Measurements from ENCODE around the gene SANBR. TPM values are rescaled to one million over a fixed set of nuclear protein-coding genes. Genes with fewer than 3 reads are reported as not detected.
A peak's percentile ranks its signal among the peaks of the same experiment; 100 is the strongest.

SANBR gene
- total and polyA plus RNA-seq, 2 of the 13 experiments (the other 11 are each of a cell fraction or from before 2014, with no cell fraction given), result 9.8 to 20.9 TPM

DNA sequence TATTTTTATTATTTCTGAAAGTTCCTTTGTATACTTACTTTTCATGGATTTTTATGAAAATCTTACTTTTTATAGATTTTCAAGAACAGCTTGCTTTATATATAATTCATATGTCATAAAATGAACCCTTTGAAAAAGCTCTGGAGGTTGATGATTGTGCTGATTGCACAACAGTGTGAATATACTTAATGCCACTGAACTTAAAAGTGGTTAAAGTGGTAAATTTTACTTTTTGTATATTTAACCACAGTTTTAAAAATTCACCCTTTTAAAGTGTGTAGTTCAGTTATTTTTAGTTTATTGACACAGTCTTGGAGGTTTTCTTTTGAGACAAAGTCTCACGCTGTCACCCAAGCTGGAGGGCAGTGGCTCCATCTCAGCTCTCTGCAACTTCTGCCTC lies 8.4 kb downstream of the SANBR start:
- TF ChIP-seq CEBPG (CRISPR knock-in tag; IDR thresholded peaks at IDR 0.05) (0 out of 2 replicates have a peak, but pooled peaks have one; percentile 17), ZNF562 (CRISPR knock-in tag; IDR thresholded peaks at IDR 0.05; ENCODE audit: borderline replicate concordance) (no peak), CEBPB (IDR thresholded peaks at IDR 0.05; ENCODE audit: borderline replicate concordance, low read depth, low read length) (peak; percentile 68; the same call in 1 of the 2 replicates)
- no TSS peak for BruUV-seq (replicated peaks)
- ATAC-seq, result no peak
- no peak overlapping the region for H3K9ac ChIP-seq (ENCODE audit: insufficient read depth, low read depth, low read length)
- H3K79me2 ChIP-seq (ENCODE audit: insufficient read depth, low read length), result no peaks in the 10 kb centered on the region
- no peak overlapping the region for H3K4me2 ChIP-seq (ENCODE audit: low read depth, low read length)
- H3K4me1 ChIP-seq (ENCODE audit: insufficient read depth, low read length), result no peaks in the 10 kb centered on the region
- ChIA-PET POLR2A (no interaction called here), CTCF (ENCODE audit: low intra/inter-chr PET ratio, low total read pairs) (no interaction called here)
- intact Hi-C loops (cut with micrococcal nuclease; ENCODE audit: unreplicated experiment) (no loop called here), in situ Hi-C loops (cut with HindIII; ENCODE audit: extremely low pct_ligation_motif_present, low pct_unique_long_range_greater_than_20kb) (no loop called here)
- peaks cover 8 to 60% of the 10 kb centered on the region in 2 experiments for H3K36me3 ChIP-seq (replicated peaks in 1 of 2; ENCODE audit: control insufficient read depth in 1 of 2, insufficient read depth in 2 of 2, low read length in 2 of 2)
- H4K20me1 ChIP-seq (ENCODE audit: insufficient read depth, low read length), result no peaks in the 10 kb centered on the region; the same call in 1 of the 2 replicates
- FAIRE-seq, result no peak
- H3K9me3 ChIP-seq (ENCODE audit: low read length), result no peaks in the 10 kb centered on the region
- no peak overlapping the region for H3K4me3 ChIP-seq (replicated peaks in 1 of 3; ENCODE audit: insufficient read depth in 1 of 3, low read depth in 2 of 3, low read length in 3 of 3)
- DNase-seq (ENCODE audit: low spot score), result no peak
- 94% methylated on average over 1 of the region's 1 CpG for WGBS (ENCODE audit: low lambda C conversion rate)
- no peak overlapping the region for H3K27ac ChIP-seq (ENCODE audit: extremely low read length, insufficient read depth, low read length)
- no peak overlapping the region for H2AFZ ChIP-seq (ENCODE audit: low read length)
- no peaks in the 10 kb centered on the region for H3K27me3 ChIP-seq (ENCODE audit: control insufficient read depth in 1 of 2, insufficient read depth in 2 of 2, low read length in 2 of 2)

- no peak overlapping the region for H3K4me3 ChIP-seq (replicated peaks in 1 of 3; ENCODE audit: insufficient read depth in 1 of 3, low read depth in 2 of 3, low read length in 3 of 3)
- ChIA-PET CTCF (ENCODE audit: low intra/inter-chr PET ratio, low total read pairs) (no interaction called here), POLR2A (interaction anchor here (1.2 kb wide), 1 partner anchor 20 kb away, joined by 3 read pairs; the partner anchor contains the start of gene SANBR)
- no peaks in the 10 kb centered on the region for H3K27me3 ChIP-seq (ENCODE audit: control insufficient read depth in 1 of 2, insufficient read depth in 2 of 2, low read length in 2 of 2)
- TF ChIP-seq ZNF567 (CRISPR knock-in tag; IDR thresholded peaks at IDR 0.05; ENCODE audit: borderline replicate concordance), result no peak
- H4K20me1 ChIP-seq (ENCODE audit: insufficient read depth, low read length), result no peaks in the 10 kb centered on the region
- no peak overlapping the region for H3K9ac ChIP-seq (ENCODE audit: insufficient read depth, low read depth, low read length)
- peaks cover 13% of the 10 kb centered on the region for H3K4me1 ChIP-seq (ENCODE audit: insufficient read depth, low read length)
- H3K4me2 ChIP-seq (ENCODE audit: low read depth, low read length), result no peak overlapping the region
- BruUV-seq (replicated peaks), result no TSS peak
- no peaks in the 10 kb centered on the region for H3K9me3 ChIP-seq (ENCODE audit: low read length)
- H3K79me2 ChIP-seq (ENCODE audit: insufficient read depth, low read length), result no peaks in the 10 kb centered on the region
- peaks cover 7 to 22% of the 10 kb centered on the region in 2 experiments; a peak in 3 of 5 replicates for H3K36me3 ChIP-seq (replicated peaks in 1 of 2; ENCODE audit: control insufficient read depth in 1 of 2, insufficient read depth in 2 of 2, low read length in 2 of 2)
- no peak overlapping the region for H3K27ac ChIP-seq (ENCODE audit: extremely low read length, insufficient read depth, low read length)
- no peak overlapping the region for H2AFZ ChIP-seq (ENCODE audit: low read length)
- FAIRE-seq (no peak), ATAC-seq (no peak), DNase-seq (ENCODE audit: low spot score) (no peak)
- intact Hi-C loops (cut with micrococcal nuclease; ENCODE audit: unreplicated experiment) (no loop called here), in situ Hi-C loops (cut with HindIII; ENCODE audit: extremely low pct_ligation_motif_present, low pct_unique_long_range_greater_than_20kb) (no loop called here)
- WGBS (ENCODE audit: low lambda C conversion rate), result 100% methylated on average over 1 of the region's 1 CpG
Measured at GRCh38 chr2:61085883-61086282, 20.2 kb downstream of the SANBR start.
